Adrenal gland (tissue), 12 donors: ENCODE data around the gene PLA2G4F. TPM values are rescaled to one million over a fixed set of nuclear protein-coding genes. Genes with fewer than 3 reads are reported as not detected.

Experiments used
- DNase-seq, 7 donors: peaks; one replicate each; pipeline ENCODE4 v3.0.0-alpha.2; 2019 to 2020
- H3K27ac ChIP-seq, 5 donors: fragments of 200-600 bp; sonication (generic) in 4 of 5; 1 replicate in 3 of 5; 2 replicates in 2 of 5; pipeline versions ENCODE4 v1.5.1 to v1.8.0; 2016 to 2020; ENCODE audit warnings: mild to moderate bottlenecking in 1 of 5
- H3K27me3 ChIP-seq: fragments of 200-600 bp; 2 replicates; pipeline ENCODE4 v1.8.0; 2021
- H3K36me3 ChIP-seq, 2 donors: fragments of 200-600 bp; replicated peaks in 1 of 2; 1 replicate in 1 of 2; 2 replicates in 1 of 2; pipeline versions ENCODE4 v1.5.1 to v1.8.0; 2018 to 2022
- H3K4me1 ChIP-seq, 2 donors: fragments of 200-600 bp; replicated peaks in 1 of 2; 1 replicate in 1 of 2; 2 replicates in 1 of 2; pipeline versions ENCODE4 v1.5.1 to v1.8.0; 2018 to 2021
- H3K4me3 ChIP-seq, 4 donors: fragments of 200-600 bp; sonication (generic) in 3 of 4; one replicate each; pipeline ENCODE4 v1.5.1; 2016 to 2018
- H3K9me3 ChIP-seq, 3 donors: fragments of 200-600 bp; sonication (generic) in 1 of 3; replicated peaks in 1 of 3; 1 replicate in 2 of 3; 2 replicates in 1 of 3; pipeline versions ENCODE4 v1.5.1 to v1.8.0; 2016 to 2021
- CTCF ChIP-seq, 6 experiments: fragments of 450-650 bp in 4 of 6; fragments of 200-600 bp in 2 of 6; sonication (generic) in 1 of 6; IDR thresholded peaks; 1 replicate in 5 of 6; 2 replicates in 1 of 6; pipeline versions ENCODE4 v1.5.1 to v1.8.0; 2016 to 2021; ENCODE audit warnings: antibody characterized with exemption in 6 of 6, mild to moderate bottlenecking in 2 of 6, moderate library complexity in 1 of 6
- POLR2A ChIP-seq, 2 donors: fragments of 450-650 bp; IDR thresholded peaks; one replicate each; pipeline ENCODE4 v1.6.1; 2017; ENCODE audit warnings: antibody characterized with exemption in 2 of 2, mild to moderate bottlenecking in 2 of 2, moderate library complexity in 1 of 2
- WGBS, 4 donors: extraction: QIAGEN DNeasy Blood & Tissue Kit in 2 of 4; methylation state at CpG; one replicate each; pipeline versions ENCODE4 v1.1.5 to v1.1.7; 2013 to 2017; 5-methylcytosine and 5-hydroxymethylcytosine counted together
- intact Hi-C, 2 donors: fragments of 100-400 bp; cut with DNase I; formaldehyde crosslinking; loops; one replicate each; pipeline versions ENCODE4 v1.14.1 to v1.15.0; 2022 to 2023
- microRNA counts, 2 donors: library from miRNA; unstranded; fragments of <30 nt; microRNA quantifications; one replicate each; lab custom pipeline; 2016
- microRNA-seq, 3 donors: library from miRNA; unstranded; fragments of <30 nt; microRNA quantifications; one replicate each; pipeline ENCODE4, GENCODE V29; 2017 to 2020
- polyA plus RNA-seq, 3 donors: library from polyadenylated mRNA; stranded (reverse); fragments of 200-250 nt in 2 of 3; fragments of 350-450 nt in 1 of 3; fragmentation: Illumina TruSeq in 1 of 3; extraction: RNeasy Lipid Tissue Mini Kit (QIAGEN cat#74804) in 1 of 3; gene quantifications; one replicate each; pipeline ENCODE4 v1.2.3, GENCODE V29; 2013 to 2014
- small RNA-seq, 2 donors: library from RNA; depleted of rRNA; stranded (forward); fragments of <200 nt; gene quantifications; one replicate each; pipeline ENCODE3, GENCODE V24; 2016
- total RNA-seq, 9 donors: library from RNA; depleted of rRNA in 4 of 9; stranded (reverse); fragments of >200 nt in 4 of 9; fragments of 120-200 nt in 1 of 9; fragmentation: NEBNext Ultra II Directional in 1 of 9; extraction: Animal tissue kit (Norgen Biotek cat#: 25700) in 1 of 9; gene quantifications; one replicate each; pipeline versions ENCODE4 v1.1.0 to v1.2.4, GENCODE V29; 2013 to 2023
- donor health status: healthy with polysubstance abuse.
- donor health status: Bipolar disorder and iron deficiency.
- donor health status: DM: yes; HTN: yes; CAD: no.
- donor health status: DM: no; HTN: no; CAD: no.
- donor health status: DM: no; HTN: no; CAD: no.
- donor health status: DM: yes; HTN: yes; CAD: no.

Gene PLA2G4F
- total and polyA plus RNA-seq, 12 donors = 0.03 to 0.29 (median 0.11) TPM; not detected in 9

GRCh38 chr15:42090781-42091180 lies 65.7 kb downstream of the PLA2G4F start:
- Histone ChIP-seq H3K4me1 (no peaks in the 10 kb centered on the region), H3K36me3 (no peaks in the 10 kb centered on the region), H3K9me3 (no peaks in the 10 kb centered on the region), H3K27me3 (no peaks in the 10 kb centered on the region), H3K4me3 (no peak overlapping the region), H3K27ac (no peak overlapping the region)
- 84 to 89% (median 87%) methylated on average over 9 of the region's 9 CpGs for WGBS, 4 donors
- peak in 1 of 7 donors; percentile 10 for DNase-seq
- intact Hi-C loops = no loop called here
- TF ChIP-seq POLR2A (IDR thresholded peaks at IDR 0.05) (no peak), CTCF (IDR thresholded peaks at IDR 0.05) (no peak)

GRCh38 chr15:42090370-42090769 lies 66.1 kb downstream of the PLA2G4F start:
- intact Hi-C loops = no loop called here
- WGBS, 4 donors = 52 to 71% (median 63%) methylated on average over 5 to 7 of the region's 7 CpGs

GRCh38 chr15:42089942-42090341 lies 66.5 kb downstream of the PLA2G4F start:
- Histone ChIP-seq H3K9me3 (no peaks in the 10 kb centered on the region), H3K27ac (no peak overlapping the region), H3K4me1 (peaks cover 0 to 4% of the 10 kb centered on the region in 2 donors), H3K27me3 (no peaks in the 10 kb centered on the region), H3K36me3 (no peaks in the 10 kb centered on the region), H3K4me3 (no peak overlapping the region)
- no peak for TF ChIP-seq CTCF (IDR thresholded peaks at IDR 0.05)
- no peak for TF ChIP-seq POLR2A (IDR thresholded peaks at IDR 0.05)
- no peak for DNase-seq
- intact Hi-C loops = no loop called here
- 89 to 96% (median 92%) methylated on average over 4 of the region's 4 CpGs for WGBS, 4 donors

More at GRCh38 chr15:42090370-42090769, 66.1 kb downstream of the PLA2G4F start:
- H3K36me3 ChIP-seq = no peaks in the 10 kb centered on the region
- H3K27me3 ChIP-seq = no peaks in the 10 kb centered on the region
- DNase-seq = peak in 1 of 7 donors; percentile 42
- no peak for TF ChIP-seq POLR2A (IDR thresholded peaks at IDR 0.05)
- no peak for TF ChIP-seq CTCF (IDR thresholded peaks at IDR 0.05)
- H3K9me3 ChIP-seq = no peaks in the 10 kb centered on the region
- no peak overlapping the region for H3K4me3 ChIP-seq
- no peaks in the 10 kb centered on the region for H3K4me1 ChIP-seq
- no peak overlapping the region for H3K27ac ChIP-seq

MicroRNA genes within 50 kb of the gene (microRNA counts, 767-probe panel; counts per million panel counts)
- microRNA hsa-miR-627 (lab: Ali Mortazavi, UCI) = 0 counts per million in 2 donors

Small RNAs within 50 kb of the gene (microRNA-seq; reads per million reads assigned to microRNA genes)
- 7.3 to 17.0 (median 9.1) reads per million in 3 donors for gene MIR627

Small RNAs within 50 kb of the gene (small RNA-seq; reads per million reads assigned to genes)
- 0.08 to 0.12 reads per million in 2 donors for gene MIR627

Other genes starting within 250 kb of the PLA2G4F start
- 10 to 100 TPM in 7 of 9 donors, 1 to 10 TPM in 2; 2.0 to 17.0 (median 13.8) TPM for gene EHD4, start 184.1 kb downstream of the PLA2G4F start, total RNA-seq
- 1 to 10 TPM; 5.9 to 7.4 (median 6.2) TPM for gene EHD4, start 184.1 kb downstream of the PLA2G4F start, polyA plus RNA-seq
- under 1 TPM in 2 of 9 donors, not detected in 7; 0.22 to 0.25 TPM for gene PLA2G4E, start 135.6 kb downstream of the PLA2G4F start, total RNA-seq
- gene PLA2G4E, start 135.6 kb downstream of the PLA2G4F start, polyA plus RNA-seq = 1 to 10 TPM in 1 of 3 donors, under 1 TPM in 1, not detected in 1; 0.03 to 1.1 TPM
- gene PLA2G4D, start 62.1 kb downstream of the PLA2G4F start, total RNA-seq = 1 to 10 TPM in 1 of 9 donors, under 1 TPM in 6, not detected in 2; 0.10 to 1.0 (median 0.28) TPM
- 1 to 10 TPM in 1 of 3 donors, under 1 TPM in 2; 0.07 to 1.2 (median 0.16) TPM for gene PLA2G4D, start 62.1 kb downstream of the PLA2G4F start, polyA plus RNA-seq
- 100 to 1,000 TPM in 2 of 9 donors, 10 to 100 TPM in 7; 47.3 to 159 (median 68.0) TPM for gene VPS39, start 51.7 kb upstream of the PLA2G4F start, total RNA-seq
- 10 to 100 TPM; 42.4 to 92.7 (median 72.7) TPM for gene VPS39, start 51.7 kb upstream of the PLA2G4F start, polyA plus RNA-seq
- gene GANC, start 116.6 kb upstream of the PLA2G4F start, total RNA-seq = 10 to 100 TPM; 10.3 to 37.2 (median 23.1) TPM
- 10 to 100 TPM in 2 of 3 donors, 1 to 10 TPM in 1; 8.5 to 14.6 (median 12.6) TPM for gene GANC, start 116.6 kb upstream of the PLA2G4F start, polyA plus RNA-seq
- gene TMEM87A, start 116.8 kb upstream of the PLA2G4F start, total RNA-seq = 100 to 1,000 TPM in 1 of 9 donors, 10 to 100 TPM in 8; 20.8 to 128 (median 52.2) TPM
- gene TMEM87A, start 116.8 kb upstream of the PLA2G4F start, polyA plus RNA-seq = 10 to 100 TPM; 16.8 to 64.4 (median 20.1) TPM
- gene CAPN3, start 202.9 kb upstream of the PLA2G4F start, total RNA-seq = 10 to 100 TPM in 2 of 9 donors, 1 to 10 TPM in 7; 4.0 to 17.2 (median 7.8) TPM
- 10 to 100 TPM in 2 of 3 donors, 1 to 10 TPM in 1; 3.3 to 72.9 (median 51.5) TPM for gene CAPN3, start 202.9 kb upstream of the PLA2G4F start, polyA plus RNA-seq